ENCODE data around the gene RAD18. TPM values are rescaled to one million over a fixed set of nuclear protein-coding genes. Genes with fewer than 3 reads are reported as not detected.

The RAD18 gene
- total RNA-seq, 1 experiment from 2014 or later, result 46.6 TPM

DNA sequence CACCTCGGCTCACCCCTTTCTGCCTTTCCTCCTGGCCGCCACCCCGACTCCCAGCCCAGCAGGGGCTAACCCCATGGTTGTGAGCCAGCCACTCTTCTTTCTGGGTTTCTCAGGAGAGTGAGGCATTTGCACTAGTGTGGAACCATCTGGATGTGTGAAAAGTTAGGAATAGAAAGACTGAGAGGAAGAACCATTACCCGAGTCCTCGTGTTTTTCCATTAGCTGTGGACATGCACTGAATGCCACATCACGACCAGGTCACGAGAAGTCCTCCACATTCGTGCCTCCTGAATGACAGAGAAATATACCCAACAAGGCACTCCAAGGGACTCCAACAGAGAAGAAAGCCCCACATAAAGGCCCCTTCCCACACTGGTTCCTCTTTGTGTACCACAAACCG is 18.0 kb upstream of the RAD18 start:
- H3F3A ChIP-seq (ENCODE audit: low read length, unreplicated experiment), result no peaks in the 10 kb centered on the region
- no peaks in the 10 kb centered on the region for H3K79me2 ChIP-seq (ENCODE audit: low read length)
- no peaks in the 10 kb centered on the region for H3K9me3 ChIP-seq (ENCODE audit: low read length)
- no TSS peak for BruUV-seq (replicated peaks)
- intact Hi-C loops (cut with micrococcal nuclease), result no loop called here
- ATAC-seq (no peak), DNase-seq (no peak)
- H2AFZ ChIP-seq (ENCODE audit: low read length), result no peak overlapping the region
- H3K36me3 ChIP-seq (ENCODE audit: low read depth, low read length), result no peaks in the 10 kb centered on the region
- no peaks in the 10 kb centered on the region for H3K9me2 ChIP-seq (replicated peaks; ENCODE audit: low read length)
- no peaks in the 10 kb centered on the region for H3K4me1 ChIP-seq (ENCODE audit: insufficient read depth, low read length)
- no peak overlapping the region for H3K4me2 ChIP-seq (ENCODE audit: low read length)
- TF ChIP-seq EZH2phosphoT487 (IDR thresholded peaks at IDR 0.05; ENCODE audit: borderline replicate concordance, low read length) (no peak), EZH2 (IDR thresholded peaks at IDR 0.05; ENCODE audit: low read length, unreplicated experiment) (no peak), CTCF (conservative IDR thresholded peaks at IDR 0.05; ENCODE audit: low read depth, low read length) (no peak)
- H3K4me3 ChIP-seq (ENCODE audit: low read length), result no peak overlapping the region
- ChIA-PET POLR2A (ENCODE audit: unreplicated experiment) (no interaction called here), CTCF (no interaction called here)
- no peak overlapping the region for H3K9ac ChIP-seq (ENCODE audit: low read length)
- H3K27me3 ChIP-seq (ENCODE audit: low read length), result peaks cover 3% of the 10 kb centered on the region; the same call in 1 of the 2 replicates
- H3K27ac ChIP-seq (ENCODE audit: low read length), result no peak overlapping the region
- H4K20me1 ChIP-seq (ENCODE audit: low read length), result no peaks in the 10 kb centered on the region

- H4K20me1 ChIP-seq (ENCODE audit: low read length), result no peaks in the 10 kb centered on the region
- POLR2A ChIA-PET (ENCODE audit: unreplicated experiment), result no interaction called here
- intact Hi-C loops (cut with micrococcal nuclease), result no loop called here
Measured at GRCh38 chr3:8980756-8981257, 17.5 kb upstream of the RAD18 start.

More at GRCh38 chr3:8980756-8981257, 17.5 kb upstream of the RAD18 start:
- Histone ChIP-seq H3K27me3 (ENCODE audit: low read length) (peaks cover 3% of the 10 kb centered on the region; the same call in 1 of the 2 replicates), H3K9me2 (replicated peaks; ENCODE audit: low read length) (no peaks in the 10 kb centered on the region), H3F3A (ENCODE audit: low read length, unreplicated experiment) (no peaks in the 10 kb centered on the region), H3K9me3 (ENCODE audit: low read length) (no peaks in the 10 kb centered on the region), H3K4me2 (ENCODE audit: low read length) (no peak overlapping the region), H3K4me3 (ENCODE audit: low read length) (no peak overlapping the region), H3K4me1 (ENCODE audit: insufficient read depth, low read length) (no peaks in the 10 kb centered on the region), H3K79me2 (ENCODE audit: low read length) (no peaks in the 10 kb centered on the region), H3K27ac (ENCODE audit: low read length) (no peak overlapping the region), H3K36me3 (ENCODE audit: low read depth, low read length) (no peaks in the 10 kb centered on the region), H3K9ac (ENCODE audit: low read length) (no peak overlapping the region), H2AFZ (ENCODE audit: low read length) (no peak overlapping the region)
- CTCF ChIA-PET, result no interaction called here
- no peak for DNase-seq
- TF ChIP-seq EZH2 (IDR thresholded peaks at IDR 0.05; ENCODE audit: low read length, unreplicated experiment), result no peak
- TF ChIP-seq CTCF (conservative IDR thresholded peaks at IDR 0.05; ENCODE audit: low read depth, low read length), result no peak
- no peak for TF ChIP-seq EZH2phosphoT487 (IDR thresholded peaks at IDR 0.05; ENCODE audit: borderline replicate concordance, low read length)
- no TSS peak for BruUV-seq (replicated peaks)
- no peak for ATAC-seq

Measured in PC-3 (cell line).